ENCODE measurements around the gene NEUROG2. TPM values are rescaled to one million over a fixed set of nuclear protein-coding genes. Genes with fewer than 3 reads are reported as not detected.

NEUROG2 gene
- total RNA-seq, 4 donors from 2014 or later = not detected

DNA sequence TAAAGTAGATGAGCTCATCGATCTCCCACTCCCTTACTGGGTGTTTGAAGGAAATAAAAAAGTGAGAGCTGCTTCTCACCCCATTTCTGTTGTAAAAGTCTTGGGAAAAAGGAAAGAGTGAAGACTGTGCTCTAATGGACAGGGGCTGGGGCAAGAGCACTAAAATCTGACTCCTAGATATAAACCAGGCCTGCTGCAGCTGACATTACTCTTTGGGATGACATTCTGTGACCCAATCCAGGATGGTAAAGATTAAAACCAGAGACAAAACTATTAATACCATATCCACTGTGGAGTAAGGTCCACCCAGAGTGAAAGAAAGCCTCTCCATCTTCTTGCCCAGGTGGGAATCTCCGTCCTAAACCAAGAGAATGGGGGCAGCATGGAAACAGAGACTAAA is 20.1 kb upstream of the NEUROG2 start:
- no peaks in the 10 kb centered on the region for H3K9me3 ChIP-seq
- intact Hi-C loops (cut with DNase I; ENCODE audit: low total_unique reads) = no loop called here
- H3K27ac ChIP-seq = no peak overlapping the region
- no peak overlapping the region for H3K4me3 ChIP-seq
- 81 to 88% methylated on average over 2 of the region's 2 CpGs for WGBS, 2 donors (ENCODE audit: low coverage in 1 of 2)
- TF ChIP-seq, protein P1, sequence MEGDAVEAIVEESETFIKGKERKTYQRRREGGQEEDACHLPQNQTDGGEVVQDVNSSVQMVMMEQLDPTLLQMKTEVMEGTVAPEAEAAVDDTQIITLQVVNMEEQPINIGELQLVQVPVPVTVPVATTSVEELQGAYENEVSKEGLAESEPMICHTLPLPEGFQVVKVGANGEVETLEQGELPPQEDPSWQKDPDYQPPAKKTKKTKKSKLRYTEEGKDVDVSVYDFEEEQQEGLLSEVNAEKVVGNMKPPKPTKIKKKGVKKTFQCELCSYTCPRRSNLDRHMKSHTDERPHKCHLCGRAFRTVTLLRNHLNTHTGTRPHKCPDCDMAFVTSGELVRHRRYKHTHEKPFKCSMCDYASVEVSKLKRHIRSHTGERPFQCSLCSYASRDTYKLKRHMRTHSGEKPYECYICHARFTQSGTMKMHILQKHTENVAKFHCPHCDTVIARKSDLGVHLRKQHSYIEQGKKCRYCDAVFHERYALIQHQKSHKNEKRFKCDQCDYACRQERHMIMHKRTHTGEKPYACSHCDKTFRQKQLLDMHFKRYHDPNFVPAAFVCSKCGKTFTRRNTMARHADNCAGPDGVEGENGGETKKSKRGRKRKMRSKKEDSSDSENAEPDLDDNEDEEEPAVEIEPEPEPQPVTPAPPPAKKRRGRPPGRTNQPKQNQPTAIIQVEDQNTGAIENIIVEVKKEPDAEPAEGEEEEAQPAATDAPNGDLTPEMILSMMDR (IDR thresholded peaks at IDR 0.05) = no peak
- TF ChIP-seq POLR2A (IDR thresholded peaks at IDR 0.05) (no peak), POLR2AphosphoS5 (IDR thresholded peaks at IDR 0.05) (no peak), EP300 (IDR thresholded peaks at IDR 0.05; ENCODE audit: low read depth) (no peak)
- H3K4me1 ChIP-seq = no peaks in the 10 kb centered on the region
- H3K36me3 ChIP-seq = no peaks in the 10 kb centered on the region
- H3K27me3 ChIP-seq = no peaks in the 10 kb centered on the region
- in situ Hi-C loops (cut with MboI; ENCODE audit: low pct_ligation_motif_present in 1 of 4, low pct_unique_long_range_greater_than_20kb in 1 of 4, low sequenced_read_pairs in 3 of 4) = no loop called here
- DNase-seq = no peak

DNA sequence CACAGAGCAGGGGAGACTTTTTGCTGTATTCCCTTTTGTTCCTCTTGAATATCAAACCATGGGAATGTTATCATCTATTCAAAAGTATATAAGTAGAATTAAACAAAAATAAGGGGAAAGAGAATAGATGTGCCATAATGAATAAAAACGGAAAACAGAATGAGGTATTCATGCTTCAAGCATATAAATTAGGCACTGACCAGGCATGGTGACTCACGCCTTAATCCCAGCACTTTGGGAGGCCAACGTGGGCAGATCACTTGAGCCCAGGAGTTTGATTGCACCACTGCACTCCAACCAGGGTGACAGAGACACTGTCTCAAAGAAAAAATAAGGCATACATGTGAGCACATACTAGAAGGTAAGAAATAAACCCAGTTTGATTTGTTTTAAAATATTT is 16.3 kb upstream of the NEUROG2 start:
- intact Hi-C loops (cut with DNase I; ENCODE audit: low total_unique reads) (no loop called here), in situ Hi-C loops (cut with MboI; ENCODE audit: low pct_ligation_motif_present in 1 of 4, low pct_unique_long_range_greater_than_20kb in 1 of 4, low sequenced_read_pairs in 3 of 4) (no loop called here)
- WGBS, 2 donors (ENCODE audit: low coverage in 1 of 2) = 59 to 93% methylated on average over 3 of the region's 3 CpGs
- TF ChIP-seq, protein P1 (IDR thresholded peaks at IDR 0.05) = no peak
- TF ChIP-seq POLR2A (IDR thresholded peaks at IDR 0.05) (no peak), POLR2AphosphoS5 (IDR thresholded peaks at IDR 0.05) (no peak), EP300 (IDR thresholded peaks at IDR 0.05; ENCODE audit: low read depth) (no peak)
- H3K27me3 ChIP-seq = peaks cover 10% of the 10 kb centered on the region
- H3K4me3 ChIP-seq = no peak overlapping the region
- H3K36me3 ChIP-seq = no peaks in the 10 kb centered on the region
- H3K9me3 ChIP-seq = no peaks in the 10 kb centered on the region
- DNase-seq = no peak
- H3K27ac ChIP-seq = no peak overlapping the region
- no peaks in the 10 kb centered on the region for H3K4me1 ChIP-seq

DNA sequence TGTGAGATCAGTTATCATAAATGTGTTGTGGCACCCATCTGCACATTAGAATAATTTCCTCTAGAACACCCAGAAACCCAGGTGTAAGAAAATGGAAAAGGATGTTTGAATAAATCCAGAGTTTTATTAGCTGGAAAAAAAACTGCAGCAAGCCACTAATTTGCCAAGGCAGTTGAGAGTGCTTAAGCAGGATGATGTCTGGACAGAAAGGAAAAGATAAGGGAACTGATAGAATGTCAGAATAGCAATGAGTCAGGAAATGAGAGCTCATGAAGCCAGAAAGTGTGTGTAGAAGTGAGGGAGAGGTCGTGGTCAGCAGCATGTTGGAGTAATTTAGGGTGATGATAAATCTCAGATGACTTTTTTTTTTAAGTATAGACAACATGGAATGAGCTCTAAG is 15.2 kb upstream of the NEUROG2 start:
- no peaks in the 10 kb centered on the region for H3K4me1 ChIP-seq
- intact Hi-C loops (cut with DNase I; ENCODE audit: low total_unique reads) (no loop called here), in situ Hi-C loops (cut with MboI; ENCODE audit: low pct_ligation_motif_present in 1 of 4, low pct_unique_long_range_greater_than_20kb in 1 of 4, low sequenced_read_pairs in 3 of 4) (no loop called here)
- TF ChIP-seq EP300 (IDR thresholded peaks at IDR 0.05; ENCODE audit: low read depth) = no peak
- no peak for TF ChIP-seq POLR2A (IDR thresholded peaks at IDR 0.05)
- no peak for TF ChIP-seq POLR2AphosphoS5 (IDR thresholded peaks at IDR 0.05)
- TF ChIP-seq, protein P1 (IDR thresholded peaks at IDR 0.05) = no peak
- no peak overlapping the region for H3K27ac ChIP-seq
- peaks cover 21% of the 10 kb centered on the region for H3K27me3 ChIP-seq
- H3K4me3 ChIP-seq = no peak overlapping the region
- no peak for DNase-seq
- no peaks in the 10 kb centered on the region for H3K9me3 ChIP-seq
- 17 to 54% methylated on average over 1 of the region's 1 CpG for WGBS, 2 donors (ENCODE audit: low coverage in 1 of 2)
- no peaks in the 10 kb centered on the region for H3K36me3 ChIP-seq

DNA sequence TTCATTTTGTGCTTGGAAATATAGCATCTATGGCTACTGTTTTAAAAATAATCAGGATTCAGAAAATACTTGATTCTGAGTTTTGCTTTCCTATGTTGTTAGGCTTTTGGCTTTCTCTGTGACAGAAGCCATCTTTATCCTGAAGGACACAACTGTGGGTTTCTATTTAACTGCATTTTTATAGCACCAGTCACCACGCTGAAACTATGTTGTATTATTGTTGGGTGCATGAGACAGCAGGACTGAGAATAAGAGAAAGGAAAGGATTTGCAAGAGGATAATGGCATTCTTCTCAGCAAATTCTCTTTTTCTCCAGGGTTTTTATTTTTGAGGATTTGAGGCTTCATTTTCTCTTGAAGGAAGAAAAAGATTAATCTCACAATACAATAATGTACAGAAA is 10.1 kb upstream of the NEUROG2 start:
- peaks cover 72% of the 10 kb centered on the region for H3K27me3 ChIP-seq
- intact Hi-C loops (cut with DNase I; ENCODE audit: low total_unique reads) = no loop called here
- no peaks in the 10 kb centered on the region for H3K9me3 ChIP-seq
- DNase-seq = no peak
- TF ChIP-seq POLR2A (IDR thresholded peaks at IDR 0.05) = no peak
- no peak for TF ChIP-seq EP300 (IDR thresholded peaks at IDR 0.05; ENCODE audit: low read depth)
- TF ChIP-seq, protein P1 (IDR thresholded peaks at IDR 0.05) = no peak
- TF ChIP-seq POLR2AphosphoS5 (IDR thresholded peaks at IDR 0.05) = no peak
- H3K4me3 ChIP-seq = no peak overlapping the region
- 14 to 38% methylated on average over 1 of the region's 1 CpG for WGBS, 2 donors (ENCODE audit: low coverage in 1 of 2)
- H3K36me3 ChIP-seq = no peaks in the 10 kb centered on the region
- H3K4me1 ChIP-seq = peaks cover 0 to 20% (median 14%) of the 10 kb centered on the region in 4 donors
- in situ Hi-C loops (cut with MboI; ENCODE audit: low pct_ligation_motif_present in 1 of 4, low pct_unique_long_range_greater_than_20kb in 1 of 4, low sequenced_read_pairs in 3 of 4) = loop anchor here in 1 of 4 donors (10.0 kb wide), 1 partner anchor 201 kb away; no protein-coding TSS in a partner anchor
- H3K27ac ChIP-seq = no peak overlapping the region
